CD4-positive, alpha-beta T cell treated with Interleukin-10 for 1 hour (primary cell): Measurements from ENCODE around the gene ZNF57.
A peak's percentile ranks its signal among the peaks of the same experiment; 100 is the strongest.
"Not testable (repeated sequence)": the region's sequence is repeated elsewhere in the genome, so short reads cannot be mapped to it uniquely, and the experiment has no call there.

Experiments used
- DNase-seq: peaks from one replicate; pipeline ENCODE4 v3.0.0-alpha.2; 2020

ZNF57 gene

GRCh38 chr19:2900296-2901252, at the start of gene ZNF57:
Gene ZNF57, plus strand, starts transcription at chr19:2900928. Its CDS starts 118 bp downstream, at chr19:2901046.
- peak; percentile 98 for DNase-seq

GRCh38 chr19:2852598-2852997, 48.1 kb upstream of the ZNF57 start:
- no peak for DNase-seq

DNA sequence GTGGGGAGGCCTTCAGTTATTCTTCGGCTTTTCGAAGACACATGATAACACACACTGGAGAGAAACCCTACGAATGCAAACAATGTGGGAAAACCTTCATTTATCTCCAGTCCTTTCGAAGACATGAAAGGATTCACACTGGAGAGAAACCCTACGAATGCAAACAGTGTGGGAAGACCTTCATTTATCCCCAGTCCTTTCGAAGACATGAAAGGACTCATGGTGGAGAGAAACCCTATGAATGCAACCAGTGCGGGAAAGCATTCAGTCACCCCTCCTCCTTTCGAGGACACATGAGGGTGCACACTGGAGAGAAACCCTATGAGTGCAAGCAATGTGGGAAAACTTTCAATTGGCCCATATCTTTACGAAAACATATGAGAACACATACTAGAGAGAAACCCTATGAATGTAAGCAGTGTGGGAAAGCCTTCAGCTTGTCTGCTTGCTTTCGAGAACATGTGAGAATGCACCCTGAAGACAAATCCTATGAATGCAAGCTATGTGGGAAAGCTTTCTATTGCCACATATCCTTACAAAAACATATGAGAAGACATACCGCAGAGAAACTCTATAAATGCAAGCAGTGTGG, 47.6 kb upstream of the ZNF57 start:
- DNase-seq = no peak

GRCh38 chr19:2854849-2855248, 45.9 kb upstream of the ZNF57 start:
- DNase-seq = no peak

GRCh38 chr19:2856457-2857050, 44.2 kb upstream of the ZNF57 start:
- DNase-seq = peak; percentile 53

GRCh38 chr19:2858864-2859263, 41.9 kb upstream of the ZNF57 start:
- no peak for DNase-seq

- DNase-seq = no peak
These were observed 36.9 kb upstream of the ZNF57 start for GRCh38 chr19:2863816-2864215.

DNA sequence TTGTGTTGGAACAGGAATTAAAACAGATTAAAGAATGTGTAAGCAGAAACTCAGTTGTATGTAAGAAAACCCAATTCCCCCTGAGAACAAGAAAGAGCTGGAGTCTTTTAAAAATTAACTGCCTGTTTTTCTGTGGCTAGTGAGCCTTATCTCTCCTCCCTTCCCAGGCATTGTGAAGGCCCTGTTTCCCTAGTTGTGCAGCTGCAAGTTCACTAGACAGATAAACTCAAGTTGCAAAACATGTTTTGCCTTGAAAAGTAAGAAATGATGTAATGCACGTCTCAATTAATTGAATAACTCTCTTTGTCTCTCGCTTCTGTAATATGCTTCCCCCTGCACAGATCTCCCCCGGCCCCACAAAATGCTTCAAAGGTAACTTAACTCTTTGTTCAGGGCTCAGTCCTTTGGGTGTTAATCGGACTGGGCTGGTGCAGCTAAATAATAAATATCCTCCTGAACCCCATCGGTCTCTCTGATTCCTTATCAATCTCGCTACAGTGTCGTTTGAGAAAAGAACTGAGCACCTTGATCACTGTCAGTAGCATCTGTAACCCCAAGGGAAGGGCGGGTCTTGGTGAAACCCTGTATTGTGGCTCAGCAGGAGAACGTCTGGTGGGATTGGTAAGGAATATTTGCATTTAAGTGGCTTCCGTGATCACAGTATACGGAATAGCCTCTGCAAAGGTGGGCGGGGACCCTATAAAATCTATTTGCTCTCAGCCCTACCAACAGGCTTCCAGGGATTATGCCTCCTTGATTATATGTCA, 35.2 kb upstream of the ZNF57 start:
- DNase-seq = no peak

- no peak for DNase-seq
These were observed 34.2 kb upstream of the ZNF57 start for GRCh38 chr19:2866495-2867024.

- DNase-seq = no peak
These were observed 33.4 kb upstream of the ZNF57 start, which contains the start of gene ZNF556 for GRCh38 chr19:2867025-2867991. Gene ZNF556, plus strand, starts transcription at chr19:2867335. Its CDS starts 87 bp downstream, at chr19:2867422.

DNA sequence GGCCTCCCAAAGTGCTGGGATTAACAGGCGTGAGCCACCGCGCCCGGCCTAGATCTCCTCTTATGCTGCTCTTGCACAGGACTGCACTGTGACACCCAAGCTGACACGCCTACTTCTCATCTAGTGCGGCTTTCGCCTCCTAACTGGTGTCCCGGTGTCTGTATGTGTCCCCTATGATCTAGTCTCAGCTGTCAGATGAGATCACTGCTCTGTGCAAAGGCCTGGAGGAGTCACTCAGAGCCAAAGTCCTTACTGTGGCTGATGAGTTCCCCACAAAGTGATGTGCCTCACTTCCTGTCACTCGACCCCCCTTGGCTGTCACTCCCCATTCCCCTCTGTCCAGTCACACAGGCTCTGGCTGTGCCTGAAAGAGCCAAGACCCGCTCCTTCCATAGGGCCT, 31.1 kb upstream of the ZNF57 start:
- DNase-seq = no peak

GRCh38 chr19:2872175-2872574, 28.6 kb upstream of the ZNF57 start:
- DNase-seq = peak; percentile 20

DNA sequence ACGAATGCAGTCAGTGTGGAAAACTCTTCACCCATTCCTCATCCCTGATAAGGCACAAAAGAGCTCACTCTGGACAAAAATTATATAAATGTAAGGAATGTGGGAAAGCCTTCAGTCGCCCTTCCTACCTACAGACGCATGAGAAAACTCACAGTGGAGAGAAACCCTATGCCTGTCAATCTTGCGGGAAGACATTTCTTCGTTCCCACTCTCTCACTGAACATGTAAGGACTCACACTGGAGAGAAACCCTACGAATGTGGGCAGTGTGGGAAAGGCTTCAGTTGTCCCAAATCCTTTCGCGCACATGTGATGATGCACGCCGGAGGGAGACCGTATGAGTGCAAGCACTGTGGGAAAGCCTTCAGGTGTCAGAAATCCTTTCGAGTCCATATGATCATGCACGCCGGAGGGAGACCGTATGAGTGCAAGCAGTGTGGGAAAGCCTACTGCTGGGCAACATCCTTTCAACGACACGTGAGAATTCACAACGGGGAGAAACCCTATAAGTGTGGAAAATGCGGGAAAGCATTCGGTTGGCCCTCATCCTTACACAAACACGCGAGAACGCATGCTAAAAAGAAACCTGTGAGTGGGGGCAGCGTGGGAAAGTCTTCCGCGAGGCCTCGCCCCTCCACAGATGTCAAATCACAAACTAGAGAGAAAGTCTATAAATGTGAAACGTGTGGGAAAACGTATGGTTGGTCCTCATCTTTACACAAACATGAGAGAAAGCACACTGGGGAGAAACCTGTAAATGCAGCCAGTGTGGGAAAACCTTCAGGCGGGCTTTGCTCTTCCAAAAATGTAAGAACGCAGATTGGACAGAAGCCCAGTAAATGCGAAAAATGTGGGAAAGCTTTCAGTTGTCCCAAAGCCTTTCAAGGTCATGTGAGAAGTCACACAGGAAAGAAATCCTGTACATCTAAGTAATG, 23.1 kb upstream of the ZNF57 start:
- DNase-seq = no peak

DNA sequence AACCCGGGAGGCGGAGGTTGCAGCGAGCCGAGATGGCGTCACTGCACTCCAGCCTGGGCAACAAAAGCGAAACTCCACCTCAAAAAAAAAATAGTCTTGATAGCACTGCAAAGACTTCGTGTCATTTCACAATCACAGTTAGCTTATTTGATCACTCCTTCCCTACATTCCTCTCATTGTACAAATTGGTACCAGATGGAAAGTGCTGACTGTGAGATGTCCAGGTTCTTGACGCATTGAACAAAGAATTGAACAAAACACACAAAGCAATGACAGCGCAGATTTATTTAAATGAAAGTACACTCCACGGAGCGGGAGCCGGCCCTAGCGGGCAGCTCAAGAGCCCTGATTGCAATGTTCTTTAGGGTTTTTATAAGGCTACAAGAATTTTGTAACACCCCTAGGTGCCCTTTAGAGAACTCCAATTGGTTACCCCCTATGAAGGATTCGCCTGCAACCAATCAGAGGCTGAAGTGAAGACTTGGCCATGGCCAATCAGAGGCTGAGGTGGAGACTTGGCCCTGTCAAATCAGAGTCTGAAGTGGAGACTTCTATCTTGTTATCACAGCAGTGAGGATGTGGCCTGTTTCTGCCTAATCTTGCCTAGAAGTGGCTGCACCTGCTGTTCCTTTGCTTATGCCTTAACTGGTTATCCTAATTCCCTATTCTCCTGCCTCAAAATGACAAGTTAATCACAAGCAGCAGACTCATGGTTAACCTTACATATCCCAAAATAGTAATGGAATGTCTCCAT, 16.9 kb upstream of the ZNF57 start:
- DNase-seq = no peak

GRCh38 chr19:2885736-2886135, 15.0 kb upstream of the ZNF57 start:
- DNase-seq = no peak

DNA sequence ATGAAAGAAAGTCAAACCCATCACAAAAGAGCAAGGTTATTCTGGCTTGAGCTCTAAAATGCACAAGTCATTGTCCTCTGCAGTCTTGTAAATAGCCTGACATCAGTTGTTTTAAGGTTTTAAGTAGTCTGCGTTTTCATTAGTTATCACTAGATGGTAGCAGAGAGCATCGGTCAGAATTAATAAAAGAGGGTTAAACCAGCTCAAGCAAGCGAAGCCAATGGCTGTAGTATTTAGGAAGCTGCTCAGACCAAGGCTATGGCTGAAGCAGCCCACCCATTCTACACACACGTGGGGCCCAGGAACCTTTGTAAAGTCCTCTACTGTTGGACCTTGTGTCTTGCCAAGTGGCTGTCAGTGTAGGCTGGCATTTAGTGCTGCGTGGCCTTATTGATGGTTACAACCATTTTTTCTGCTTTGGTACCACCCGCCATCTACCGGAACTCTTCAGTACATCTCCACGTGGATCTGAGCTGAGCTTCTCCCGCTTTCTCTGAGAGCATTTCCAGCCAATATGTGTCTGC, 13.3 kb upstream of the ZNF57 start:
- peak; percentile 54 for DNase-seq

GRCh38 chr19:2888731-2889224, 11.9 kb upstream of the ZNF57 start:
- peak; percentile 68 for DNase-seq

DNA sequence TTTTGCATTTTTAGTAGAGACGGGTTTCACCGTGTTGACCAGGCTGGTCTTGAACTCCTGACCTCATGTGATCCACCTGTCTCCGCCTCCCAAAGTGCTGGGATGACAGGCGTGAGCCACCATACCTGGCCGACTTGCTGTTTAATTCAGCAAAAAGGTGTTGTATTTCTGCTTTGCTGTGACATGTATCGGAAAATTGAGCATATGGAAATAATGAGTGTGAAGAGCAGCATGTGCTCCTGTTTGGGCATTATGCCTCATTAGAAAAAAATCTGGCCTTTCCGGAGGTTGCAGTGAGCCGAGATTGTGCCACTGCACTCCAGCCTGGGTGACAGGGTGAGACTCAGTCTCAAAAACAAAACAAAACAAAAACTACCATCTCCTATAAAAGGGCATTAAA, 10.2 kb upstream of the ZNF57 start:
- DNase-seq = not testable (repeated sequence)

- no peak for DNase-seq
These were observed 4.0 kb upstream of the ZNF57 start for GRCh38 chr19:2896694-2897093.
